Liver (tissue), 9 donors: Measurements from ENCODE around the gene SLC13A2. TPM values are rescaled to one million over a fixed set of nuclear protein-coding genes. Genes with fewer than 3 reads are reported as not detected.

ENCODE experiments used
- DNase-seq: peaks from one replicate; pipeline ENCODE4 v3.0.0-alpha.2; 2017; ENCODE audit warnings: low spot score
- H3K27ac ChIP-seq, 2 donors: one replicate each; pipeline ENCODE4 v1.7.0; 2013; ENCODE audit warnings: inconsistent platforms in 2 of 2, low read length in 2 of 2, control low read depth in 1 of 2, low read depth in 1 of 2, mild to moderate bottlenecking in 1 of 2
- H3K27me3 ChIP-seq, 4 donors: one replicate each; pipeline versions ENCODE4 v1.6.1 to v1.7.0; 2013; ENCODE audit warnings: low read length in 3 of 4, inconsistent platforms in 1 of 4, mild to moderate bottlenecking in 1 of 4, moderate library complexity in 1 of 4; ENCODE audit not compliant: control insufficient read depth in 4 of 4, insufficient read depth in 4 of 4
- H3K36me3 ChIP-seq, 4 donors: one replicate each; pipeline versions ENCODE4 v1.6.1 to v1.7.0; 2013; ENCODE audit warnings: low read length in 3 of 4, mild to moderate bottlenecking in 3 of 4, low read depth in 1 of 4, moderate library complexity in 1 of 4; ENCODE audit not compliant: control insufficient read depth in 4 of 4, insufficient read depth in 3 of 4
- H3K4me1 ChIP-seq, 4 donors: one replicate each; pipeline versions ENCODE4 v1.6.1 to v1.7.0; 2013; ENCODE audit warnings: low read length in 3 of 4, mild to moderate bottlenecking in 3 of 4, moderate library complexity in 1 of 4; ENCODE audit not compliant: control insufficient read depth in 4 of 4, insufficient read depth in 4 of 4
- H3K4me3 ChIP-seq, 3 donors: one replicate each; pipeline versions ENCODE4 v1.6.1 to v1.7.0; 2013; ENCODE audit warnings: low read length in 3 of 3, control low read depth in 1 of 3, low read depth in 1 of 3, mild to moderate bottlenecking in 1 of 3
- H3K9ac ChIP-seq, 2 donors: one replicate each; pipeline ENCODE4 v1.7.0; 2013; ENCODE audit warnings: low read length in 2 of 2, mild to moderate bottlenecking in 2 of 2, moderate library complexity in 2 of 2, control low read depth in 1 of 2, low read depth in 1 of 2
- H3K9me3 ChIP-seq, 4 donors: one replicate each; pipeline versions ENCODE4 v1.6.1 to v1.7.0; 2013; ENCODE audit warnings: low read length in 3 of 4; ENCODE audit not compliant: control insufficient read depth in 4 of 4
- CTCF ChIP-seq: fragments of 150-350 bp; IDR thresholded peaks from 2 replicates; pipeline ENCODE4 v1.5.1; 2017; ENCODE audit warnings: improper control_type of control experiment, low read depth, low read length; ENCODE audit not compliant: missing input control
- FOXA1 ChIP-seq: IDR thresholded peaks from 2 replicates; pipeline ENCODE4 v1.6.1; 2016; ENCODE audit warnings: antibody characterized with exemption
- FOXA2 ChIP-seq: IDR thresholded peaks from 2 replicates; pipeline ENCODE4 v1.6.1; 2016; ENCODE audit warnings: antibody characterized with exemption
- GABPA ChIP-seq, 2 donors: IDR thresholded peaks in 1 of 2; conservative IDR thresholded peaks in 1 of 2; 2 replicates each; pipeline ENCODE4 v1.6.1; 2016; ENCODE audit warnings: antibody characterized with exemption in 2 of 2, mild to moderate bottlenecking in 1 of 2, moderate library complexity in 1 of 2
- NR2F2 ChIP-seq: IDR thresholded peaks from 2 replicates; pipeline ENCODE4 v1.6.1; 2016; ENCODE audit warnings: antibody characterized with exemption
- RAD21 ChIP-seq, 2 donors: IDR thresholded peaks; 2 replicates each; pipeline ENCODE4 v1.6.1; 2016; ENCODE audit warnings: antibody characterized with exemption in 2 of 2, mild to moderate bottlenecking in 2 of 2
- REST ChIP-seq: IDR thresholded peaks from 2 replicates; pipeline ENCODE4 v1.6.1; 2016; ENCODE audit warnings: antibody characterized with exemption, mild to moderate bottlenecking
- RXRA ChIP-seq, 2 donors: IDR thresholded peaks; 2 replicates each; pipeline ENCODE4 v1.6.1; 2017 to 2018; ENCODE audit warnings: antibody characterized with exemption in 2 of 2, mild to moderate bottlenecking in 1 of 2
- YY1 ChIP-seq: IDR thresholded peaks from 2 replicates; pipeline ENCODE4 v1.6.1; 2016; ENCODE audit warnings: antibody characterized with exemption, mild to moderate bottlenecking
- ZBTB33 ChIP-seq: IDR thresholded peaks from 2 replicates; pipeline ENCODE4 v1.6.1; 2016; ENCODE audit warnings: antibody characterized with exemption
- WGBS: extraction: QIAGEN DNeasy Blood & Tissue Kit; methylation state at CpG from one replicate; pipeline ENCODE4 v1.1.7; 2013; 5-methylcytosine and 5-hydroxymethylcytosine counted together
- polyA plus RNA-seq, 2 donors: library from polyadenylated mRNA; stranded (reverse) in 1 of 2; unstranded in 1 of 2; fragments of 200-250 nt in 1 of 2; fragments of >200 nt in 1 of 2; fragmentation: Nextera tagmentation in 1 of 2; extraction: Ambion mirVana in 1 of 2; gene quantifications; one replicate each; pipeline versions ENCODE4 v1.2.1 to v1.2.3, GENCODE V29; 2013 to 2015
- total RNA-seq, 2 donors: library from RNA; depleted of rRNA; stranded (reverse); fragments of >200 nt; gene quantifications; one replicate each; pipeline ENCODE4 v1.2.3, GENCODE V29; 2014
- TF ChIP-seq, protein P1 (sequence below): IDR thresholded peaks from 2 replicates; pipeline ENCODE4 v1.6.1; 2016; ENCODE audit warnings: antibody characterized with exemption
- donor health status: healthy.
- donor health status: healthy.
- donor health status: healthy.
- donor health status: healthy.
- donor health status: healthy.

Gene SLC13A2
- total and polyA plus RNA-seq, 4 donors: 0.10 to 0.52 (median 0.36) TPM

GRCh38 chr17:28532050-28532960 is 58.9 kb downstream of the SLC13A2 start:
- DNase-seq: no peak
- WGBS: 87% methylated on average over 7 of the region's 7 CpGs
- no peak overlapping the region for H3K27ac ChIP-seq
- H3K36me3 ChIP-seq: no peaks in the 10 kb centered on the region
- no peak overlapping the region for H3K9ac ChIP-seq
- H3K4me3 ChIP-seq: no peak overlapping the region
- H3K9me3 ChIP-seq: no peaks in the 10 kb centered on the region
- H3K27me3 ChIP-seq: no peaks in the 10 kb centered on the region
- no peaks in the 10 kb centered on the region for H3K4me1 ChIP-seq
- no peak for TF ChIP-seq CTCF
- TF ChIP-seq RAD21 (IDR thresholded peaks at IDR 0.05): no peak
- TF ChIP-seq ZBTB33: no peak
- TF ChIP-seq, protein P1, sequence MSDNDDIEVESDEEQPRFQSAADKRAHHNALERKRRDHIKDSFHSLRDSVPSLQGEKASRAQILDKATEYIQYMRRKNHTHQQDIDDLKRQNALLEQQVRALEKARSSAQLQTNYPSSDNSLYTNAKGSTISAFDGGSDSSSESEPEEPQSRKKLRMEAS: no peak
- TF ChIP-seq RXRA (IDR thresholded peaks at IDR 0.05): no peak
- no peak for TF ChIP-seq GABPA (IDR thresholded peaks at IDR 0.05 in 1 of 2, conservative IDR thresholded peaks at IDR 0.05 in 1 of 2)
- TF ChIP-seq FOXA2: no peak
- TF ChIP-seq NR2F2: no peak
- TF ChIP-seq YY1: no peak
- TF ChIP-seq REST: no peak

- 87% methylated on average over 16 of the region's 16 CpGs for WGBS
- Histone ChIP-seq H3K27ac (no peak overlapping the region), H3K4me1 (no peaks in the 10 kb centered on the region), H3K36me3 (no peaks in the 10 kb centered on the region), H3K9ac (no peak overlapping the region), H3K4me3 (no peak overlapping the region), H3K9me3 (no peaks in the 10 kb centered on the region), H3K27me3 (no peaks in the 10 kb centered on the region)
- no peak for TF ChIP-seq GABPA (IDR thresholded peaks at IDR 0.05 in 1 of 2, conservative IDR thresholded peaks at IDR 0.05 in 1 of 2)
- no peak for TF ChIP-seq FOXA1
- no peak for TF ChIP-seq REST
- DNase-seq: no peak
Observed at GRCh38 chr17:28533091-28533807, 59.8 kb downstream of the SLC13A2 start.
